KMS-11 (cell line): ENCODE data around the gene KIAA1586.
"Not testable (repeated sequence)": the region's sequence is repeated elsewhere in the genome, so short reads cannot be mapped to it uniquely, and the experiment has no call there.

ENCODE experiments used
- H2AFZ ChIP-seq: fragments of 200-600 bp; sonication (generic); 2 replicates; pipeline ENCODE4 v1.6.1; 2016; ENCODE audit warnings: antibody characterized with exemption, mixed run types, low read depth
- H3K27ac ChIP-seq: fragments of 200-600 bp; sonication (generic); 2 replicates; pipeline ENCODE4 v1.6.1; 2016; ENCODE audit warnings: mild to moderate bottlenecking, mixed run types
- H3K27me3 ChIP-seq: fragments of 200-600 bp; sonication (generic); 2 replicates; pipeline ENCODE4 v1.6.1; 2017; ENCODE audit warnings: mild to moderate bottlenecking, low read depth, mixed run types, moderate library complexity; ENCODE audit not compliant: insufficient read depth
- H3K36me3 ChIP-seq: fragments of 200-600 bp; sonication (generic); 2 replicates; pipeline ENCODE4 v1.6.1; 2017; ENCODE audit warnings: mild to moderate bottlenecking, mixed run types; ENCODE audit not compliant: insufficient read depth
- H3K4me1 ChIP-seq: fragments of 200-600 bp; sonication (generic); 2 replicates; pipeline ENCODE4 v1.6.1; 2016; ENCODE audit warnings: mild to moderate bottlenecking, low read depth, mixed run types; ENCODE audit not compliant: poor library complexity, severe bottlenecking
- H3K4me2 ChIP-seq: fragments of 200-600 bp; sonication (generic); 2 replicates; pipeline ENCODE4 v1.7.0; 2016; ENCODE audit warnings: mild to moderate bottlenecking, mixed run types
- H3K4me3 ChIP-seq: fragments of 200-600 bp; sonication (generic); IDR thresholded peaks from 2 replicates; pipeline ENCODE4 v1.6.1; 2017; ENCODE audit warnings: low read depth, low read length, mixed read lengths; ENCODE audit not compliant: insufficient read depth
- H3K79me2 ChIP-seq: fragments of 200-600 bp; sonication (generic); 2 replicates; pipeline ENCODE4 v1.6.1; 2016; ENCODE audit warnings: low read depth, mixed run types; ENCODE audit not compliant: insufficient read depth
- H3K9ac ChIP-seq: fragments of 200-600 bp; sonication (generic); 2 replicates; pipeline ENCODE4 v1.6.1; 2016; ENCODE audit warnings: mild to moderate bottlenecking, mixed run types
- H4K20me1 ChIP-seq: fragments of 200-600 bp; sonication (generic); 2 replicates; pipeline ENCODE4 v1.6.1; 2016; ENCODE audit warnings: mild to moderate bottlenecking, mixed run types; ENCODE audit not compliant: insufficient read depth
- CTCF ChIP-seq: fragments of 200-600 bp; sonication (generic); conservative IDR thresholded peaks from 2 replicates; pipeline ENCODE4 v1.6.1; 2017; ENCODE audit warnings: low read depth, mild to moderate bottlenecking, antibody characterized with exemption, low read length, moderate library complexity, mixed read lengths

KIAA1586 gene, protein sequence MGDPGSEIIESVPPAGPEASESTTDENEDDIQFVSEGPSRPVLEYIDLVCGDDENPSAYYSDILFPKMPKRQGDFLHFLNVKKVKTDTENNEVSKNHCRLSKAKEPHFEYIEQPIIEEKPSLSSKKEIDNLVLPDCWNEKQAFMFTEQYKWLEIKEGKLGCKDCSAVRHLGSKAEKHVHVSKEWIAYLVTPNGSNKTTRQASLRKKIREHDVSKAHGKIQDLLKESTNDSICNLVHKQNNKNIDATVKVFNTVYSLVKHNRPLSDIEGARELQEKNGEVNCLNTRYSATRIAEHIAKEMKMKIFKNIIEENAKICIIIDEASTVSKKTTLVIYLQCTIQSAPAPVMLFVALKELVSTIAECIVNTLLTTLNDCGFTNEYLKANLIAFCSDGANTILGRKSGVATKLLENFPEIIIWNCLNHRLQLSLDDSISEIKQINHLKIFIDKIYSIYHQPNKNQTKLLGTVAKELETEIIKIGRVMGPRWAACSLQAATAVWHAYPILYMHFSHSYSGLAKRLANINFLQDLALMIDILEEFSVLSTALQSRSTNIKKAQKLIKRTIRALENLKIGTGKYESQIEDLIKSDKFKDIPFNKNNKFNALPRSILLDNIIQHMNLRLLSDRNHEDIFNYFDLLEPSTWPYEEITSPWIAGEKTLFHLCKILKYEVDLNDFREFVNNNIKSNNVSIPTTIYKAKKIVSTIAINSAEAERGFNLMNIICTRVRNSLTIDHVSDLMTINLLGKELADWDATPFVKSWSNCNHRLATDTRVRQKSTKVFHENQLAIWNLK

GRCh38 chr6:57046332-57047256 is at the start of gene KIAA1586:
KIAA1586 (plus strand) TSS chr6:57046693; CDS start chr6:57046756, 63 bp downstream.
- not testable (repeated sequence) for H3K36me3 ChIP-seq, H3K4me3 ChIP-seq, H3K27me3 ChIP-seq, H4K20me1 ChIP-seq
- H3K9ac ChIP-seq: peak within 1 kb of the TSS; percentile 51; the same call in 1 of the 2 replicates
- peak within 1 kb of the TSS; percentile 92 for H2AFZ ChIP-seq
- peaks cover 21% of the 10 kb centered on the region for H3K4me1 ChIP-seq
- peak within 1 kb of the TSS; percentile 61 for H3K4me2 ChIP-seq
- H3K79me2 ChIP-seq: peaks cover 37% of the 10 kb centered on the region
- peak within 1 kb of the TSS; percentile 52 for H3K27ac ChIP-seq

DNA sequence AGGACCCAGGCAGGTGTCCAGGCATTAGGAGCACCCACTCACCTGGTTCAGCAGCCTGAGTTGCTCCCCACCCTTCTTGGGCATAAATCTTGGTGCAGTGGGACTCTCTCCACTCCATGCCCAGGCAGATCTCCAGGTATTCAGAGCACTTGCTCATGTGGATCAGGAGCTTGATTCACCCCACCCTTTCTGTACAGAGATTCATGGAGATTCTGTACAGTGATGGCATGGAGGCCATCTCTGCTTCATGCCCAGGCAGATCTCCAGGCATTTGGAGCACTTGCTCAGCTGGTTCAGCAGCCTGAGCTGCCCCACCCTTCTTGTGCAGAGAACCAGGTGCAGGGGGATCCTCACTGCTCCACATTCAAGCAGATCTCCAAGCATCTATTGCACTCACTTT is 47.4 kb upstream of the KIAA1586 start:
- H3K79me2 ChIP-seq: no peaks in the 10 kb centered on the region
- H4K20me1 ChIP-seq: no peaks in the 10 kb centered on the region
- H3K9ac ChIP-seq: no peak overlapping the region
- TF ChIP-seq CTCF: no peak
- H3K4me1 ChIP-seq: peaks cover 18% of the 10 kb centered on the region
- H3K27ac ChIP-seq: no peak overlapping the region
- no peak overlapping the region for H2AFZ ChIP-seq
- no peaks in the 10 kb centered on the region for H3K27me3 ChIP-seq
- no peak overlapping the region for H3K4me3 ChIP-seq
- H3K36me3 ChIP-seq: no peaks in the 10 kb centered on the region
- H3K4me2 ChIP-seq: no peak overlapping the region

DNA sequence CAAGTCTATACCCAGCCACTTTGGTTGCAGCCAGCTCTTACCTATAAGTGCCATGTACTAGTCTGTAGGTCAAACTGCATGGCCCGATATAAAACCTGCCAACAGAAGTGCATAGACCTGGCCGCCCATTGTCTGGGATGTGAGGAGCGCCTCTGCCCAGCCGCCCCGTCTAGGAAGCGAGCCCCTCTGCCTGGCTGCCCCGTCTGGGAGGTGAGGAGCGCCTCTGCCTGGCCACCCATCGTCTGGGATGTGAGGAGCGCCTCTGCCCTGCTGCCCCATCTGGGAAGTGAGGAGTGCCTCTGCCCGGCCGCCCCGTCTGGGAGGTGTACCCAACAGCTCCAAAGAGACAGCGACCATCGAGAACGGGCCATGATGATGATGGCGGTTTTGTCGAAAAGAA is 46.7 kb upstream of the KIAA1586 start:
- not testable (repeated sequence) for H3K36me3 ChIP-seq, H3K4me2 ChIP-seq, H4K20me1 ChIP-seq, H3K79me2 ChIP-seq, H2AFZ ChIP-seq, H3K27me3 ChIP-seq, H3K27ac ChIP-seq, H3K9ac ChIP-seq, H3K4me3 ChIP-seq
- peaks cover 18% of the 10 kb centered on the region for H3K4me1 ChIP-seq

GRCh38 chr6:57002197-57002596 is 44.3 kb upstream of the KIAA1586 start:
- TF ChIP-seq CTCF: no peak
- Histone ChIP-seq H3K36me3 (no peaks in the 10 kb centered on the region), H3K4me2 (peak overlapping the region; percentile 31; the same call in 1 of the 2 replicates), H3K9ac (no peak overlapping the region), H3K4me1 (peaks cover 18% of the 10 kb centered on the region), H4K20me1 (no peaks in the 10 kb centered on the region), H2AFZ (no peak overlapping the region), H3K27ac (no peak overlapping the region), H3K4me3 (no peak overlapping the region), H3K79me2 (no peaks in the 10 kb centered on the region), H3K27me3 (no peaks in the 10 kb centered on the region)

DNA sequence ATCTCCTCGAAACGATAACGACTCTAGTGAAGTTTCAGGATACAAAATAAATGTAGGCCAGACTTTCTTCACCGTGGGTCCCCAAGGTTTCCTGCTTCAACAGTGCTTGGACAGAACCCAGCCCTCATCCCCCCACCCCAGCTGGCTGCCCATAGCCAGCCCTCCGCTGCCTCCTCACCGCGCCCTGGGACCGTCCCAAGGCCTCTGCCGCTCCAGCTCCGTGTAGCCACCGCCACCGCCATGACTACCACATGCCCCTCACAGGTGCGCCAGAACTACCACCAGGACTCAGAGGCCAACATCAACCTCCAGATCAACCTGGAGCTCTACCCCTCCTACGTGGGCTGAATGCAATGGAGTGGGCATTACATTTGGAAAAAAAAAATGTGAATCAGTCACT is 42.2 kb upstream of the KIAA1586 start:
- no peak for TF ChIP-seq CTCF
- H3K4me1 ChIP-seq: peaks cover 18% of the 10 kb centered on the region
- H3K27me3 ChIP-seq: no peaks in the 10 kb centered on the region
- H4K20me1 ChIP-seq: no peaks in the 10 kb centered on the region
- no peaks in the 10 kb centered on the region for H3K79me2 ChIP-seq
- H3K36me3 ChIP-seq: no peaks in the 10 kb centered on the region
- no peak overlapping the region for H3K4me2 ChIP-seq
- H3K27ac ChIP-seq: no peak overlapping the region
- no peak overlapping the region for H3K9ac ChIP-seq
- H2AFZ ChIP-seq: no peak overlapping the region
- no peak overlapping the region for H3K4me3 ChIP-seq
